HEK293T (cell line): ENCODE measurements around the gene RING1.

ENCODE experiments used
- CTBP1 ChIP-seq: fragments of 450-650 bp; IDR thresholded peaks from 2 replicates; pipeline ENCODE4 v1.6.1; 2016; ENCODE audit warnings: borderline replicate concordance
- FOXA1 ChIP-seq: fragments of 450-650 bp; IDR thresholded peaks from 2 replicates; pipeline ENCODE4 v1.6.1; 2016; ENCODE audit warnings: mild to moderate bottlenecking
- FOXK2 ChIP-seq: fragments of 450-650 bp; IDR thresholded peaks from 2 replicates; pipeline ENCODE4 v1.6.1; 2016; ENCODE audit warnings: mild to moderate bottlenecking
- LEF1 ChIP-seq: fragments of 450-650 bp; IDR thresholded peaks from 2 replicates; pipeline ENCODE4 v1.6.1; 2017; ENCODE audit warnings: mild to moderate bottlenecking, borderline replicate concordance
- TARDBP ChIP-seq: fragments of 450-650 bp; IDR thresholded peaks from 2 replicates; pipeline ENCODE4 v1.6.1; 2016
- ZNF384 ChIP-seq: fragments of 450-650 bp; IDR thresholded peaks from 2 replicates; pipeline ENCODE4 v1.6.1; 2016

GRCh38 chr6:33171880-33172687 lies 36.2 kb upstream of the RING1 start:
- no peak for TF ChIP-seq CTBP1
- TF ChIP-seq FOXK2: no peak
- TF ChIP-seq FOXA1: no peak
- TF ChIP-seq LEF1: no peak
- no peak for TF ChIP-seq ZNF384
- TF ChIP-seq TARDBP: no peak
